SU-DHL-6 (cell line): ENCODE data around the gene PRKAG1.

Experiments
- CTCF ChIP-seq: fragments of 200-600 bp; sonication (generic); IDR thresholded peaks from one replicate; pipeline ENCODE4 v1.5.1; 2017; ENCODE audit warnings: antibody characterized with exemption, mild to moderate bottlenecking, low read length, moderate library complexity; ENCODE audit not compliant: insufficient read depth, poor library complexity, severe bottlenecking
- EZH2phosphoT487 ChIP-seq: fragments of 200-600 bp; sonication (generic), shearing (Covaris generic); conservative IDR thresholded peaks from 2 replicates; pipeline ENCODE4 v1.6.1; 2018; ENCODE audit warnings: mild to moderate bottlenecking, antibody characterized with exemption, low read length, moderate library complexity, mixed read lengths

- TF ChIP-seq CTCF (no peak), EZH2phosphoT487 (no peak)
These were observed 47.5 kb upstream of the PRKAG1 start for GRCh38 chr12:49066120-49066519.
